NB4 (cell line): ENCODE measurements around the gene HES6.

Source experiments
- DNase-seq: peaks from one replicate; pipeline ENCODE4 v3.0.0; 2010; ENCODE audit warnings: low read depth
- H3K4me3 ChIP-seq: one replicate; pipeline ENCODE4 v1.5.1; 2011; ENCODE audit warnings: mild to moderate bottlenecking, low read depth, low read length, moderate library complexity
- MYC ChIP-seq: IDR thresholded peaks from 2 replicates; pipeline ENCODE4 v1.6.1; 2011; ENCODE audit warnings: low read depth, low read length
- POLR2A ChIP-seq: IDR thresholded peaks from 2 replicates; pipeline ENCODE4 v1.6.1; 2011; ENCODE audit warnings: mild to moderate bottlenecking; ENCODE audit not compliant: insufficient read length; ENCODE audit errors: extremely low read depth
- TF ChIP-seq, protein P1 (sequence below): IDR thresholded peaks from 2 replicates; pipeline ENCODE4 v1.6.1; 2011; ENCODE audit warnings: low read depth, low read length
- TF ChIP-seq, protein P2 (sequence below): IDR thresholded peaks from one replicate; pipeline ENCODE4 v1.5.1; 2012; ENCODE audit warnings: low read depth, low read length

HES6 gene

DNA sequence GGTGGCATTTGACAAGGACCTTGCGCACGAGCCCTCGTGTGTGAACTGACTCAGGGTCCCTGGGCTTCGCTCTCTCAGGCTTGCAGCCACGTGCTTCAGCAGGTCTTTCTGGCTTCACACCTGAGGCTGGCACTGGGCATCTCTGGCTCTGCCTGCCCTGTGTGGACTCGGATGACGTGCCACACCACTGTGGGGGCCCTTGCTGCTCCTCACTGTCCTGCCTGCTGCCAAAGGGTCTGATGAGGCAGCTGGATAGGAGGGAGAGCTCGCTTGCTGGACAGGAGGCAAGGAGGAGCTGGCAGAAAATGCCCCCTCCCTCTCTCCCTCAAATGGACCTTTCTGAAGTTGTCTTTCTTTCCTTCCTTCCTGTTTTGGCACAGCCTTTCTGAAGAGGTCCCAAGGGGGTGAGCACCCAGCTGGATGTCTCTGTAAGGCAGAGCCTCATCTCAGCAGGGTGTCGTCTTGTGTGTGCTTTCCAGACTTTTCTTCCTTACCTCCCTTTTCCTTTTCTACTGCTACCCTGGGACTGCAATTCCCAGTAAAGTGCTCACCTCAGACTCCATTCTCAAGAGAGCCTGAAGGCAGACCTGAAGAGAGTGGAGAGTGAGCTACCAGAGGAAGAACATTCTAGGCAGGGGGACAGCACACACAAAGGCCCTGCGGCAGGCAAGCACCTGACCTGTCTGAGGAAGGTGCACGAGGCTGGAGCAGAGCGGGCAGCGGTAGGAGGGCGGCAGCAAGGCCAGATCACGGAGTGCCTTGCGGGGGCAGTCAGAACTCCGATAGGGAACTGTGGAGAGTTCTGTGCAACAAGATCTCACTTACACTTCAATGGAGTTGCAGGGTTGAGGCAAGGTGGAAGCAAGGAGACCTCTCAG, 43.3 kb upstream of the HES6 start:
- TF ChIP-seq, protein P1, sequence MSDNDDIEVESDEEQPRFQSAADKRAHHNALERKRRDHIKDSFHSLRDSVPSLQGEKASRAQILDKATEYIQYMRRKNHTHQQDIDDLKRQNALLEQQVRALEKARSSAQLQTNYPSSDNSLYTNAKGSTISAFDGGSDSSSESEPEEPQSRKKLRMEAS: no peak
- no peak for TF ChIP-seq POLR2A
- TF ChIP-seq MYC: no peak
- TF ChIP-seq, protein P2, sequence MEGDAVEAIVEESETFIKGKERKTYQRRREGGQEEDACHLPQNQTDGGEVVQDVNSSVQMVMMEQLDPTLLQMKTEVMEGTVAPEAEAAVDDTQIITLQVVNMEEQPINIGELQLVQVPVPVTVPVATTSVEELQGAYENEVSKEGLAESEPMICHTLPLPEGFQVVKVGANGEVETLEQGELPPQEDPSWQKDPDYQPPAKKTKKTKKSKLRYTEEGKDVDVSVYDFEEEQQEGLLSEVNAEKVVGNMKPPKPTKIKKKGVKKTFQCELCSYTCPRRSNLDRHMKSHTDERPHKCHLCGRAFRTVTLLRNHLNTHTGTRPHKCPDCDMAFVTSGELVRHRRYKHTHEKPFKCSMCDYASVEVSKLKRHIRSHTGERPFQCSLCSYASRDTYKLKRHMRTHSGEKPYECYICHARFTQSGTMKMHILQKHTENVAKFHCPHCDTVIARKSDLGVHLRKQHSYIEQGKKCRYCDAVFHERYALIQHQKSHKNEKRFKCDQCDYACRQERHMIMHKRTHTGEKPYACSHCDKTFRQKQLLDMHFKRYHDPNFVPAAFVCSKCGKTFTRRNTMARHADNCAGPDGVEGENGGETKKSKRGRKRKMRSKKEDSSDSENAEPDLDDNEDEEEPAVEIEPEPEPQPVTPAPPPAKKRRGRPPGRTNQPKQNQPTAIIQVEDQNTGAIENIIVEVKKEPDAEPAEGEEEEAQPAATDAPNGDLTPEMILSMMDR: no peak
- H3K4me3 ChIP-seq: no peak overlapping the region
- peak; percentile 90 for DNase-seq

DNA sequence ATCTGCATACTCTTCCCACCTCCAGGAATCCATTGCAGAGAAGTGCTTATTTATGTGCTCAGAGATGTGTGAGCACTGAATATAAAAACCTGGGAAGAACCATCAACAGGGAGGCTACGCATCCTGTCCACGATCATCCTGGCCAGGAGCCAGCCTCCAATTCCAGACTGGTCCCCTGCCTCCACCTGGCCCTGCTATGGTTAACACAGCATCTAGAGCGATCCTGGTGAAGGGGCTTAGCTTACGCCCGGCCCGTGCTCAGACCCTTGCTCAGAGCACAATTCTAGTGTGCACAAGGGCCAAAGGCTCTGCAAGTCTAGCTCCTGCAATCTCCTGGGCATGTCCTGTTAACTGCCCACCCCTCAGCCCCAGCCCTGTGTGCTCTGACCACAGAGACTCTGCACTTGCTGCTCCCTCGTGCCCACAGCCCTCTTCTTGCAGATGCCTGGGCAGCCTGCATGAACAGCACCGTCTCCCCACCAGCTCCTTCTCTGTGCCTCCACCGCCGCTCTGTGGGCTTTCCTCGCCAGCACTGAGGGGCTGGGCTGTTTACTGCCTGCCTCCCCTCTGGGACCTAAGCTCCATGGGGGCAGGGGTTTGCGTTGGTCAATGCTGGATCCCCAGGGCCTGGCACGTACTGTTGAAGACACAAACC, 42.1 kb upstream of the HES6 start:
- no peak overlapping the region for H3K4me3 ChIP-seq
- peak; percentile 25 for DNase-seq
- TF ChIP-seq, protein P1: no peak
- TF ChIP-seq MYC (no peak), POLR2A (no peak)
- TF ChIP-seq, protein P2: no peak

DNA sequence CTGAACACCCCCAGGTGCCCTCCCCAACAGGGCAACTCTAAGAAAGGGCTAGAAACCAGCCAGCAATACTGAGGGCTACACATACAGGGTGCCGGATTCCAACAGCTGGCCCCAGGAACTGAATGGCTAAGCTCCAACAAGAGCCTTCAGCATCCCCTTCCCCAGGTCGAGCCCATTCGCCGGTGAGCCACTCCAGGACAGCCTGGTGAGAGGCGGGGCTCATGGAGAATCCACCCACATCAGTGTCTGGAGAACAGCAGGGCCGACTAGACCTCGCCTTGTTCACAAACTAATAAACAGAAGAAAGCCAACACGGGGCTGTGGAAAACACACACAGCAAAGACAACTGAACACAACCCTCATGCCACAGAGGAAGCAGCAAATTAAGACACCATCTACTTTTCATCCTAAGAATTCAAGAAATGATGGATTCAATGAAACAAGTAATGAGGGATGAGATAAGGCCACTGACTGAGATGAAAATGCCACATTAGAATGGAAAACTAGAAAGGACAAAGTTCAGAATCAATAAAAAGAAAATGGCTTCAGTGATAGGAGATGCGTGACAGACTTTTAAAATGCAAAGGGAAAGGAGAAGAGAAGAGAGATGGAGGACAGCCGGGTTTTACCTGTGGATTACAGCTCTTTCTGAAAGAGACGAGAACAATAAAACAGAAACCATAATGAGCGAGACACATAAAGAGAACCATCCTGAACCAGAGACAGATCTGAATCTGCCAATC, 40.4 kb upstream of the HES6 start:
- no peak for DNase-seq
- no peak for TF ChIP-seq MYC
- TF ChIP-seq POLR2A: no peak
- TF ChIP-seq, protein P2: no peak
- TF ChIP-seq, protein P1: no peak
- no peak overlapping the region for H3K4me3 ChIP-seq

DNA sequence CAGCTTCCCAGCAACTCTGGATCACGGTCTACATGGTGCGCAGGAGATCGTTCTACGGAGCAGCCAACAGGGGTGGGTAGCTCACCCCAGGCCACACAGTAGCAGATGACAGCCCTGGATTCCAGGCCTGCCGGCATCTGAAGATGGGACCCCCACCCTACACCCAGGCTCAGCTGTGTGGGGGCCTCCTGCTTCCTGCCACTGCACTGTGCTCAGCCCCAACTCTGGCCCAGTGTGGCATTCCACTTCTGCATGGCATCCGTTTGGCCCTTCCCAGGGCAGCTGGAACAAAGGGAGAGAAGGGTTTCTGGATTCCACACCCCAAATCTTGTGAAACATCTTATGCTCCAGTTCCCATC, 39.5 kb upstream of the HES6 start:
- TF ChIP-seq, protein P1: no peak
- TF ChIP-seq POLR2A: no peak
- TF ChIP-seq, protein P2: no peak
- TF ChIP-seq MYC: no peak
- H3K4me3 ChIP-seq: no peak overlapping the region
- DNase-seq: no peak

DNA sequence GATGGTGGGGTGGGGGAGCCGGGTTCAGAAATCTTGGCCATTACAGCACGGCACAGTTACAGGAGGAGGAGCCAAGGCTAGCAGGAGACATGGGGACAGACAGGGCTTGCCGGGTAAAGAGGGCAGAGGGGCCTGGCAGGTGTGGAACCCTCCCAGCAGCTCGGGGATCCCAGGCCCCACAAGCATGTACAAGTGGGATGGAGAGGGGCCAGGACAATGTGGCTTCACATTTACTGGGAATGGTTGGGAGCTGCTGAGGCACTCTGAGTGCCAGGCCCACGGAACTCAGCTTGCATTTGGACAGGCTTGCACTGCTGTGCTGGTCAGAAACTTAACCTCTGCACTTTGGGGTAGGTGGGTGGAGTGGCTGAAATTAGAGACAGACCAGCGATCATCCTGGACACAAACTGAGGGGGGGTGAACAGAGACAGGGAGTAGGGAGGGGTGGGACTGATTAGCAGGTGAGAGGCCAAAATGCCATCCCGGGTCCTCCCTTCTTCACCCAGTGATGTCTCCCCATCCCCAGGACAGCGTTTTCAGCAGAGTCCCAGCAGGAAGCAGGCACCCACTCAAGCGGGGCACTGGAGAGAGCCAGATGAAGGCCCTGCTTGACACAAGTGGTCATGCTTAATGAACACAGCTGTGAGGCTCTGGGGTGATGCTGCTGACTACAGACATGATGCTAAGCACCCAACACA, 38.9 kb upstream of the HES6 start:
- DNase-seq: no peak
- TF ChIP-seq POLR2A (no peak), MYC (no peak)
- TF ChIP-seq, protein P2: no peak
- TF ChIP-seq, protein P1: no peak
- H3K4me3 ChIP-seq: no peak overlapping the region
